H1 (cell line): ENCODE data around the gene IRF2BP1. TPM values are rescaled to one million over a fixed set of nuclear protein-coding genes. Genes with fewer than 3 reads are reported as not detected.

Experiments used
- CTCF ChIA-PET: fragments of 300-600 bp; sonication (Branson Sonifier 250); formaldehyde crosslinking; loops from one replicate; lab custom pipeline; 2021; ENCODE audit not compliant: partially characterized antibody; lab: Charles Lee
- POLR2A ChIA-PET: fragments of 300-600 bp; sonication (Branson Sonifier 250); formaldehyde crosslinking; loops from one replicate; lab custom pipeline; 2021; ENCODE audit warnings: inconsistent platforms; ENCODE audit not compliant: partially characterized antibody; lab: Charles Lee
- DNase-seq, 2 experiments: peaks; one replicate each; pipeline versions ENCODE4 v3.0.0 to v3.0.0-alpha.2; 2010 to 2022; ENCODE audit warnings: low spot score in 2 of 2, low read depth in 1 of 2, mixed read lengths in 1 of 2
- FAIRE-seq: peaks from 2 replicates; lab custom pipeline; 2011; peaks lifted over from hg19 to GRCh38; lab: Jason Lieb, UNC
- H2AFZ ChIP-seq: 2 replicates; pipeline ENCODE4 v1.8.1; 2012; ENCODE audit warnings: low read length, inconsistent platforms
- H2AK5ac ChIP-seq: 2 replicates; pipeline ENCODE4 v1.6.1; 2013; ENCODE audit warnings: low read depth, low read length
- H2BK120ac ChIP-seq: replicated peaks from 2 replicates; pipeline ENCODE3; 2013; ENCODE audit warnings: low read depth, low read length, inconsistent platforms
- H2BK12ac ChIP-seq: 2 replicates; pipeline ENCODE4 v1.6.1; 2013; ENCODE audit warnings: low read depth, low read length
- H2BK15ac ChIP-seq: 2 replicates; pipeline ENCODE4 v1.6.1; 2013; ENCODE audit warnings: low read length
- H2BK20ac ChIP-seq: 2 replicates; pipeline ENCODE4 v1.6.1; 2013; ENCODE audit warnings: low read length
- H2BK5ac ChIP-seq: 2 replicates; pipeline ENCODE4 v1.6.1; 2013; ENCODE audit warnings: low read depth, low read length
- H3K14ac ChIP-seq: 2 replicates; pipeline ENCODE4 v1.6.1; 2013; ENCODE audit warnings: inconsistent platforms; ENCODE audit not compliant: insufficient read length
- H3K18ac ChIP-seq: 2 replicates; pipeline ENCODE4 v1.6.1; 2013; ENCODE audit warnings: low read length; ENCODE audit errors: extremely low read depth
- H3K23ac ChIP-seq: 2 replicates; pipeline ENCODE4 v1.6.1; 2013; ENCODE audit warnings: inconsistent platforms; ENCODE audit not compliant: insufficient read length
- H3K23me2 ChIP-seq: 2 replicates; pipeline ENCODE4 v1.6.1; 2013; ENCODE audit warnings: low read depth, low read length
- H3K27ac ChIP-seq: 2 replicates; pipeline ENCODE4 v1.6.1; 2011; ENCODE audit warnings: low read depth, low read length, inconsistent platforms
- H3K27me3 ChIP-seq, 4 experiments: replicated peaks in 1 of 4; 1 replicate in 1 of 4; 2 replicates in 3 of 4; pipeline versions ENCODE4 v1.6.1 to v1.8.1; 2011 to 2013; ENCODE audit warnings: low read length in 3 of 4, mild to moderate bottlenecking in 3 of 4, inconsistent platforms in 2 of 4, mixed read lengths in 2 of 4, moderate library complexity in 1 of 4; ENCODE audit not compliant: control insufficient read depth in 3 of 4, insufficient read depth in 3 of 4; ENCODE audit errors: extremely low read depth in 1 of 4
- H3K36me3 ChIP-seq, 4 experiments: 2 replicates each; pipeline versions ENCODE4 v1.6.1 to v1.8.1; 2011 to 2013; ENCODE audit warnings: mild to moderate bottlenecking in 4 of 4, low read length in 3 of 4, moderate library complexity in 2 of 4, control low read depth in 1 of 4, inconsistent platforms in 1 of 4; ENCODE audit not compliant: insufficient read depth in 4 of 4, control insufficient read depth in 2 of 4
- H3K4ac ChIP-seq: replicated peaks from 2 replicates; pipeline ENCODE3; 2013; ENCODE audit warnings: low read length, low read depth, mixed read lengths, inconsistent platforms; ENCODE audit not compliant: insufficient read length
- H3K4me1 ChIP-seq, 4 experiments: replicated peaks in 1 of 4; 1 replicate in 1 of 4; 2 replicates in 3 of 4; pipeline versions ENCODE4 v1.6.1 to v1.8.1; 2011 to 2013; ENCODE audit warnings: low read length in 3 of 4, inconsistent platforms in 2 of 4, mixed read lengths in 1 of 4; ENCODE audit not compliant: insufficient read depth in 4 of 4, control insufficient read depth in 3 of 4
- H3K4me2 ChIP-seq, 2 experiments: 2 replicates each; pipeline versions ENCODE4 v1.6.1 to v1.8.1; 2011 to 2013; ENCODE audit warnings: low read depth in 2 of 2, low read length in 2 of 2, control low read depth in 1 of 2, inconsistent platforms in 1 of 2, mild to moderate bottlenecking in 1 of 2; ENCODE audit not compliant: insufficient read depth in 1 of 2
- H3K4me3 ChIP-seq, 4 experiments: fragments of 200-600, 300-600 bp in 1 of 4; sonication (generic), shearing (Covaris generic), sonication (Bioruptor Twin) in 1 of 4; 2 replicates each; pipeline versions ENCODE4 v1.5.1 to v1.8.1; 2011 to 2016; ENCODE audit warnings: low read length in 4 of 4, low read depth in 3 of 4, control low read depth in 2 of 4, inconsistent platforms in 2 of 4, mild to moderate bottlenecking in 2 of 4, mixed read lengths in 1 of 4, moderate library complexity in 1 of 4; ENCODE audit not compliant: insufficient read depth in 2 of 4; ENCODE audit errors: extremely low read depth in 1 of 4
- H3K56ac ChIP-seq: replicated peaks from 2 replicates; pipeline ENCODE3; 2013; ENCODE audit warnings: low read depth, mild to moderate bottlenecking, mixed read lengths, low read length, inconsistent platforms; ENCODE audit not compliant: insufficient read length
- H3K79me1 ChIP-seq: 2 replicates; pipeline ENCODE4 v1.6.1; 2013; ENCODE audit warnings: low read depth, low read length, control low read depth
- H3K79me2 ChIP-seq, 2 experiments: 2 replicates each; pipeline versions ENCODE4 v1.6.1 to v1.8.1; 2012 to 2013; ENCODE audit warnings: low read length in 2 of 2, mild to moderate bottlenecking in 2 of 2, inconsistent platforms in 1 of 2; ENCODE audit not compliant: insufficient read depth in 2 of 2, control insufficient read depth in 1 of 2
- H3K9ac ChIP-seq, 4 experiments: replicated peaks in 1 of 4; 1 replicate in 1 of 4; 2 replicates in 3 of 4; pipeline versions ENCODE4 v1.6.1 to v1.8.1; 2011 to 2013; ENCODE audit warnings: low read depth in 3 of 4, low read length in 3 of 4, control low read depth in 2 of 4, mild to moderate bottlenecking in 2 of 4, moderate library complexity in 2 of 4, inconsistent platforms in 1 of 4; ENCODE audit errors: extremely low read depth in 1 of 4
- H3K9me3 ChIP-seq, 2 experiments: 2 replicates each; pipeline versions ENCODE4 v1.6.1 to v1.8.1; 2012 to 2013; ENCODE audit warnings: mild to moderate bottlenecking in 2 of 2, moderate library complexity in 2 of 2, control low read depth in 1 of 2, inconsistent platforms in 1 of 2, low read depth in 1 of 2, low read length in 1 of 2, mixed read lengths in 1 of 2; ENCODE audit not compliant: insufficient read depth in 2 of 2
- H4K20me1 ChIP-seq, 2 experiments: replicated peaks in 1 of 2; 2 replicates each; pipeline versions ENCODE3 to v1.8.1; 2011 to 2013; ENCODE audit warnings: inconsistent platforms in 2 of 2, low read length in 2 of 2, mild to moderate bottlenecking in 1 of 2; ENCODE audit not compliant: insufficient read depth in 2 of 2, control insufficient read depth in 1 of 2
- H4K5ac ChIP-seq: 2 replicates; pipeline ENCODE4 v1.6.1; 2013; ENCODE audit warnings: low read length, low read depth, mixed read lengths, inconsistent platforms; ENCODE audit not compliant: insufficient read length
- H4K8ac ChIP-seq: 2 replicates; pipeline ENCODE4 v1.8.0; 2013; ENCODE audit warnings: mild to moderate bottlenecking, moderate library complexity, low read length, inconsistent platforms; ENCODE audit not compliant: insufficient read depth; ENCODE audit errors: extremely low read depth
- H4K91ac ChIP-seq: replicated peaks from 2 replicates; pipeline ENCODE3; 2013; ENCODE audit warnings: low read length, mixed read lengths, inconsistent platforms; ENCODE audit not compliant: insufficient read length
- CEBPB ChIP-seq: IDR thresholded peaks from 2 replicates; pipeline ENCODE4 v1.6.1; 2012; ENCODE audit warnings: low read depth, low read length
- CTCF ChIP-seq, 3 experiments: IDR thresholded peaks; 1 replicate in 2 of 3; 2 replicates in 1 of 3; pipeline versions ENCODE4 v1.5.1 to v1.6.1; 2011; ENCODE audit warnings: low read length in 3 of 3, mild to moderate bottlenecking in 3 of 3, inconsistent platforms in 2 of 3, low read depth in 1 of 3, moderate library complexity in 1 of 3; ENCODE audit not compliant: insufficient read depth in 1 of 3; ENCODE audit errors: control extremely low read depth in 1 of 3
- E2F6 ChIP-seq: IDR thresholded peaks from 2 replicates; pipeline ENCODE4 v1.6.1; 2012; ENCODE audit warnings: inconsistent platforms
- JUN ChIP-seq: IDR thresholded peaks from 2 replicates; pipeline ENCODE4 v1.6.1; 2011; ENCODE audit warnings: low read depth, mild to moderate bottlenecking, improper control_type of control experiment, low read length
- KDM4A ChIP-seq: IDR thresholded peaks from one replicate; pipeline ENCODE4 v1.7.1; 2012; ENCODE audit warnings: low read depth, mild to moderate bottlenecking, moderate library complexity, low read length, inconsistent platforms; ENCODE audit not compliant: severe bottlenecking
- MAX ChIP-seq: IDR thresholded peaks from 2 replicates; pipeline ENCODE4 v1.6.1; 2012; ENCODE audit warnings: inconsistent platforms
- TBP ChIP-seq: IDR thresholded peaks from 2 replicates; pipeline ENCODE4 v1.6.1; 2011; ENCODE audit warnings: low read depth, low read length, improper control_type of control experiment
- WGBS, 2 experiments: shearing (Covaris generic) in 1 of 2; methylation state at CpG; one replicate each; pipeline versions ENCODE4 v1.1.6 to v1.1.7; 2013 to 2015; ENCODE audit warnings: low lambda C conversion rate in 2 of 2, mixed read lengths in 2 of 2, inconsistent platforms in 1 of 2, low coverage in 1 of 2, missing lambda C conversion rate in 1 of 2; ENCODE audit not compliant: insufficient replicate concordance in 2 of 2, insufficient coverage in 1 of 2, insufficient read length in 1 of 2; ENCODE audit errors: extremely low coverage in 1 of 2, missing lambda C conversion rate in 1 of 2; 5-methylcytosine and 5-hydroxymethylcytosine counted together
- polyA plus RNA-seq, 7 experiments: library from polyadenylated mRNA; depleted of rRNA in 3 of 7; stranded (reverse) in 5 of 7; unstranded in 2 of 7; fragments of >200 nt in 5 of 7; fragments of 200-250 nt in 2 of 7; gene quantifications; 1 replicate in 5 of 7; 2 replicates in 1 of 7; 4 replicates in 1 of 7; pipeline versions ENCODE4 v1.2.1 to v1.2.3, GENCODE V29; 2011 to 2013; ENCODE audit warnings: missing spikeins in 2 of 7, mixed read lengths in 2 of 7
- total RNA-seq: library from RNA; stranded (reverse); fragmentation: NEBNext Ultra II Directional; extraction: Animal tissue kit (Norgen Biotek cat#: 25700); gene quantifications from 2 replicates; pipeline ENCODE4 v1.2.1, GENCODE V29; 2021

IRF2BP1 gene
- total and polyA plus RNA-seq, 2 of the 8 experiments (the other 6 are each of a cell fraction or from before 2014, with no cell fraction given), result 12.1 to 24.4 TPM

GRCh38 chr19:45901432-45901911 is 15.5 kb upstream of the IRF2BP1 start:
- H2BK120ac ChIP-seq, result no peak overlapping the region
- ChIA-PET CTCF (interaction anchor here (0.7 to 3.2 kb wide), 8 partner anchors 9 to 107 kb away, joined by 3 to 11 read pairs (median 6); no protein-coding TSS in a partner anchor), POLR2A (interaction anchor here (0.7 to 3.4 kb wide), 8 partner anchors 9 to 84 kb away, joined by 3 to 21 read pairs (median 4); partner anchors contain the start of gene IRF2BP1)
- 0 out of 2 replicates have a peak, but pooled peaks have one; percentile 4 for TF ChIP-seq TBP
- TF ChIP-seq MAX, result peak; percentile 69; the same call in 1 of the 2 replicates
- TF ChIP-seq CEBPB, result peak; percentile 92
- TF ChIP-seq E2F6, result peak; percentile 31
- TF ChIP-seq KDM4A, result peak; percentile 74
- peak in 1 of 3 experiments; percentile 0; a peak in 1 of 4 replicates for TF ChIP-seq CTCF (IDR thresholded peaks at IDR 0.05; ENCODE audit: control extremely low read depth in 1 of 3, insufficient read depth in 1 of 3, low read depth in 1 of 3, low read length in 3 of 3)
- no peak for TF ChIP-seq JUN

More at GRCh38 chr19:45901432-45901911, 15.5 kb upstream of the IRF2BP1 start:
- Histone ChIP-seq H3K79me1 (peaks cover 3% of the 10 kb centered on the region; the same call in 1 of the 2 replicates), H4K5ac (no peak overlapping the region), H3K79me2 (no peaks in the 10 kb centered on the region), H4K20me1 (peaks cover 2 to 10% of the 10 kb centered on the region in 2 experiments), H3K23ac (no peak overlapping the region), H3K36me3 (peaks cover 0 to 8% (median 2%) of the 10 kb centered on the region in 4 experiments; a peak in 3 of 8 replicates), H3K23me2 (peaks cover 22% of the 10 kb centered on the region; the same call in 1 of the 2 replicates), H3K9ac (0 out of 7 replicates have a peak overlapping the region, but pooled peaks of 1 of the 4 experiments have one; percentile 29), H3K4me2 (peak overlapping the region; percentile 83 to 95), H2BK5ac (no peak overlapping the region), H3K4me1 (peaks cover 0 to 2% (median under 1%) of the 10 kb centered on the region in 4 experiments; a peak in 3 of 7 replicates), H3K4me3 (peak overlapping the region; percentile 58 to 74 (median 66)), H3K4ac (no peak overlapping the region), H4K91ac (peak overlapping the region; percentile 96), H3K14ac (no peak overlapping the region), H3K56ac (peak overlapping the region; percentile 30), H2AK5ac (no peak overlapping the region), H2BK12ac (0 out of 2 replicates have a peak overlapping the region, but pooled peaks have one; percentile 68), H3K18ac (no peak overlapping the region; the same call in 1 of the 2 replicates), H3K9me3 (no peaks in the 10 kb centered on the region), H2BK15ac (no peak overlapping the region), H3K27ac (no peak overlapping the region), H4K8ac (peak overlapping the region; percentile 89; the same call in 1 of the 2 replicates), H2AFZ (no peak overlapping the region), H2BK20ac (no peak overlapping the region), H3K27me3 (peaks cover 0 to 16% (median 11%) of the 10 kb centered on the region in 4 experiments; a peak in 6 of 7 replicates)
- no peak for FAIRE-seq
- no peak for DNase-seq
- 0% methylated on average over 40 of the region's 69 CpGs; no CpG with 5 or more reads in 1 of the 2 experiments for WGBS, 2 experiments
